Testis (tissue), 3 donors: ENCODE measurements around the gene PAFAH1B1. TPM values are rescaled to one million over a fixed set of nuclear protein-coding genes. Genes with fewer than 3 reads are reported as not detected.

Source experiments
- DNase-seq: peaks from one replicate; pipeline ENCODE4 v3.0.0-alpha.2; 2019
- H3K27ac ChIP-seq, 2 donors: fragments of 200-600 bp; sonication (generic); one replicate each; pipeline ENCODE4 v1.5.1; 2019
- H3K27me3 ChIP-seq: fragments of 200-600 bp; sonication (generic); one replicate; pipeline ENCODE4 v1.5.1; 2019
- H3K36me3 ChIP-seq: fragments of 200-600 bp; sonication (generic); one replicate; pipeline ENCODE4 v1.5.1; 2017; ENCODE audit warnings: low read depth; ENCODE audit errors: missing control alignments
- H3K4me1 ChIP-seq: fragments of 200-600 bp; sonication (generic); one replicate; pipeline ENCODE4 v1.5.1; 2019
- H3K4me3 ChIP-seq, 2 donors: fragments of 200-600 bp; sonication (generic); one replicate each; pipeline ENCODE4 v1.5.1; 2017 to 2019
- H3K9me3 ChIP-seq: fragments of 200-600 bp; sonication (generic); one replicate; pipeline ENCODE4 v1.5.1; 2017
- POLR2A ChIP-seq: fragments of 450-650 bp; IDR thresholded peaks from one replicate; pipeline ENCODE4 v1.6.1; 2017; ENCODE audit warnings: antibody characterized with exemption, mild to moderate bottlenecking, moderate library complexity
- WGBS, 2 donors: methylation state at CpG; one replicate each; pipeline ENCODE4 v1.1.5; 2018; 5-methylcytosine and 5-hydroxymethylcytosine counted together
- intact Hi-C: fragments of 100-400 bp; cut with DNase I; formaldehyde crosslinking; loops from one replicate; pipeline ENCODE4 v1.15.1; 2023; ENCODE audit warnings: low total_unique reads
- polyA plus RNA-seq: library from polyadenylated mRNA; stranded (reverse); fragments of 350-450 nt; fragmentation: Illumina TruSeq; extraction: RNeasy Lipid Tissue Mini Kit (QIAGEN cat#74804); gene quantifications from one replicate; pipeline ENCODE4 v1.2.3, GENCODE V29; 2014; ENCODE audit warnings: low read depth, low replicate concordance; ENCODE audit not compliant: insufficient read depth
- total RNA-seq, 2 donors: library from RNA; depleted of rRNA; stranded (reverse); fragments of >200 nt; gene quantifications; one replicate each; pipeline ENCODE4 v1.2.3, GENCODE V29; 2016
- TF ChIP-seq, protein P1 (sequence below), 3 experiments: fragments of 450-650 bp in 2 of 3; fragments of 200-600 bp in 1 of 3; sonication (generic) in 1 of 3; IDR thresholded peaks; one replicate each; pipeline ENCODE4 v1.5.1; 2016 to 2019; ENCODE audit warnings: antibody characterized with exemption in 3 of 3, mild to moderate bottlenecking in 2 of 3, moderate library complexity in 1 of 3

PAFAH1B1 gene
- total and polyA plus RNA-seq, 3 donors from 2014 or later, result 157 to 597 (median 225) TPM

DNA sequence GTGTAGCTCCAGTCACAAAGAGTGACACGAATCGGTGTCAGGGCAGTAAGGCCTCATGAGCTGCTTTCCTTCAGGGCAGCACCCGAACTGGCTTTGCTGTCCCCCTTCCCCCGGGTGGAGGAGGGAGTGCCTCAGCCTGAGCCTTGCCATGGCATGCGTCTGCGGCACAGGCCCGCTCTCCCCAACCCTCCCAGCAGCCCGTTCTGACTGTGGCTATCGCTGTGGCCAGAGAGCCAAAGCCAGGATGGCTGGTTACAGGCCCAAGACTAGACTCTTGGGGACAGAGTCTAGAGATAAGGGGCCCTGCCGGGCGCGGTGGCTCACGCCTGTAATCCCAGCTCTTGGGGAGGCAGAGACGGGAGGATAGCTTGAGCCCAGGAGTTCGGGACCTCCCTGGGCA is 92.2 kb downstream of the PAFAH1B1 start:
- TF ChIP-seq, protein P1, sequence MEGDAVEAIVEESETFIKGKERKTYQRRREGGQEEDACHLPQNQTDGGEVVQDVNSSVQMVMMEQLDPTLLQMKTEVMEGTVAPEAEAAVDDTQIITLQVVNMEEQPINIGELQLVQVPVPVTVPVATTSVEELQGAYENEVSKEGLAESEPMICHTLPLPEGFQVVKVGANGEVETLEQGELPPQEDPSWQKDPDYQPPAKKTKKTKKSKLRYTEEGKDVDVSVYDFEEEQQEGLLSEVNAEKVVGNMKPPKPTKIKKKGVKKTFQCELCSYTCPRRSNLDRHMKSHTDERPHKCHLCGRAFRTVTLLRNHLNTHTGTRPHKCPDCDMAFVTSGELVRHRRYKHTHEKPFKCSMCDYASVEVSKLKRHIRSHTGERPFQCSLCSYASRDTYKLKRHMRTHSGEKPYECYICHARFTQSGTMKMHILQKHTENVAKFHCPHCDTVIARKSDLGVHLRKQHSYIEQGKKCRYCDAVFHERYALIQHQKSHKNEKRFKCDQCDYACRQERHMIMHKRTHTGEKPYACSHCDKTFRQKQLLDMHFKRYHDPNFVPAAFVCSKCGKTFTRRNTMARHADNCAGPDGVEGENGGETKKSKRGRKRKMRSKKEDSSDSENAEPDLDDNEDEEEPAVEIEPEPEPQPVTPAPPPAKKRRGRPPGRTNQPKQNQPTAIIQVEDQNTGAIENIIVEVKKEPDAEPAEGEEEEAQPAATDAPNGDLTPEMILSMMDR (IDR thresholded peaks at IDR 0.05), result no peak
- TF ChIP-seq POLR2A, result no peak
- no peaks in the 10 kb centered on the region for H3K36me3 ChIP-seq
- H3K4me3 ChIP-seq, result no peak overlapping the region
- intact Hi-C loops, result no loop called here
- DNase-seq, result no peak
- peaks cover 19% of the 10 kb centered on the region for H3K4me1 ChIP-seq
- H3K27me3 ChIP-seq, result no peaks in the 10 kb centered on the region
- no peaks in the 10 kb centered on the region for H3K9me3 ChIP-seq
- no peak overlapping the region for H3K27ac ChIP-seq
- 85 to 93% methylated on average over 10 to 15 of the region's 15 CpGs for WGBS, 2 donors

DNA sequence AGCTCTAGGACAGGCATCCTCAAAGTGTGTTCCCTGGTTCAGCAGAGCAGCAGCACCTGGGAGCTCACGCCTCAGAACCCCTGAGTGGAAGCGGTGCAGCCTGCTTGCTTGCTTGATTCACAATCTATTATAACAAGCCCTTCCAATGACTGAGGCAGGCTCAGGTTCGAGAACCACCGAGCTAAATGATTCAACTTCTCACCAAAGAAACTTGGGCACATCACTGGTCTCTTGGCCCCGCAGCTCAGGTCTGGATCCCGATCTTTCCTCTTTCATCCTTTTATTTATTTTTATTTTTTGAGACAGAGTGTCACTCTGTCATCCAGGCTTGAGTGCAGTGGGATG is 93.6 kb downstream of the PAFAH1B1 start:
- 66 to 67% methylated on average over 6 of the region's 6 CpGs for WGBS, 2 donors
- intact Hi-C loops, result no loop called here
- no peak overlapping the region for H3K4me3 ChIP-seq
- no peaks in the 10 kb centered on the region for H3K27me3 ChIP-seq
- no peaks in the 10 kb centered on the region for H3K36me3 ChIP-seq
- H3K4me1 ChIP-seq, result peaks cover 19% of the 10 kb centered on the region
- no peak for TF ChIP-seq POLR2A
- TF ChIP-seq, protein P1 (IDR thresholded peaks at IDR 0.05), result no peak
- DNase-seq, result no peak
- no peak overlapping the region for H3K27ac ChIP-seq
- H3K9me3 ChIP-seq, result no peaks in the 10 kb centered on the region

- no peaks in the 10 kb centered on the region for H3K9me3 ChIP-seq
- DNase-seq, result peak; percentile 49
- TF ChIP-seq, protein P1 (IDR thresholded peaks at IDR 0.05), result no peak
- TF ChIP-seq POLR2A, result no peak
- H3K4me3 ChIP-seq, result no peak overlapping the region
- intact Hi-C loops, result no loop called here
- no peaks in the 10 kb centered on the region for H3K27me3 ChIP-seq
- H3K4me1 ChIP-seq, result peaks cover 15% of the 10 kb centered on the region
- no peak overlapping the region for H3K27ac ChIP-seq
- WGBS, 2 donors, result 52 to 62% methylated on average over 27 of the region's 27 CpGs
- H3K36me3 ChIP-seq, result no peaks in the 10 kb centered on the region
Observed at GRCh38 chr17:2688351-2689342, 95.2 kb downstream of the PAFAH1B1 start.

DNA sequence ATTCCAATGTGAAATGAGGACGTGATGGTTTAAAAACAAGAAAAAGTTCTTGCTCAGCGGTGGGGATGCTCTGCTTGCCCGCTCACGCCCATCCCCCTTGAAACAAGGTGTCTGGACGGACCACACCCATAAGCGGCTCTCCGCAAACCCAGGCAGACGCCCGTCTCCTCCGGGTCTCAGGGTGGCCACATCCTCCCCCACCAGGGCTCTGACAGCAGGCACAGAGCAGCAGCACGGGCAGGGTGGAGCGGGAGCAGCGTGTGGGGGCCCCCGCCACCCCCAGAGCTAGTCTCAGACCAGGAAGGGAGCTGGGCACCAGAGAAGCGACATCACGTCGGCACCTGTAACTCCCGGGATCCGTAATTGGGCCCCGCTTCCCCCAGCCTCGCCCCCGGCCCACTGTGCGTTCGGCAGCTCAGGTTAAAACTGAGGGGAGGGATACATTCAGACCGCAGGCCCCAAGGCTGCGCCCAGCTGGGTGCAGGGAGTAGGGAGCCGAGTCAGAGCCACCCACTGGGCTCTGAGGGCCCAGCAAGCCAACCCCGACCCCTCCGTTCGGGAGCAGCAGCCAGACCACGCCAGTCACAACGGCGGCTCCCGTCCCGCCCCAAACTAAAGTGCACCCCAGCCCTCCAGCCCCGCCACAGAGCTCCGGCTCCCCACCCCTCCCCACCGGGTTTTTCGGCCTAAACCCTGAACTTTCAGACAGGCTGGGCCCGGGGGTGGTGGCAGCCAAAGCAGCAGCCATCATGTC is 96.1 kb downstream of the PAFAH1B1 start:
- Histone ChIP-seq H3K4me3 (no peak overlapping the region), H3K4me1 (peaks cover 13% of the 10 kb centered on the region), H3K27ac (no peak overlapping the region), H3K27me3 (no peaks in the 10 kb centered on the region), H3K36me3 (no peaks in the 10 kb centered on the region), H3K9me3 (no peaks in the 10 kb centered on the region)
- peak; percentile 26 for DNase-seq
- intact Hi-C loops, result no loop called here
- TF ChIP-seq, protein P1 (IDR thresholded peaks at IDR 0.05), result no peak
- TF ChIP-seq POLR2A, result no peak
- 54 to 69% methylated on average over 11 to 40 of the region's 40 CpGs for WGBS, 2 donors
